ENCODE data around the gene CUL1.

The CUL1 gene

DNA sequence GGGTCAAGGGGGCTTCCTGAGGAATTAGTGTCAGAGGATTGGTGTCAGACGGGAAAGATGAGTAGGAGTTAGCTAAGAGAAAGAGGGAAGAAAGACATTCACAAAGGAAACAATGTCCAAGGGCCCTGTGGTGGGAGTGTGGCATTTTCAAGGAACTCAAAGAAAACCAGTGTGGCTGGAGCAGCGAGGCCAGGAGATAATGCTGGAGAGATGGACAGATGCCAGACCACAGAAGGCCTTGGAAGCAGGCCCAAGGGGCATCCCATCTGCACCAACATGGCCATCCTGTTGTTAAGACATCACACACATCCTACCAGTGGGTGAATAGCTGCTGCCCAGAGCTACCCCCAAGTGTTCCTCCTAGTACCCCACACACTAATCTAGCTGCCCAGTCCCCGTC lies 36.1 kb upstream of the CUL1 start:
- Histone ChIP-seq H3K27ac (no peak overlapping the region), H3K79me2 (no peaks in the 10 kb centered on the region), H2AFZ (no peak overlapping the region), H3K27me3 (ENCODE audit: control insufficient read depth, insufficient read depth, low read length) (no peaks in the 10 kb centered on the region), H3K9ac (no peak overlapping the region), H3K4me1 (no peaks in the 10 kb centered on the region), H3K4me2 (ENCODE audit: low read length) (no peak overlapping the region), H3K36me3 (ENCODE audit: control insufficient read depth, insufficient read depth, low read length) (no peaks in the 10 kb centered on the region), H3K4me3 (ENCODE audit: low read depth, low read length) (no peak overlapping the region), H3K9me3 (ENCODE audit: control insufficient read depth, low read length) (no peaks in the 10 kb centered on the region)
- TF ChIP-seq, protein P1, sequence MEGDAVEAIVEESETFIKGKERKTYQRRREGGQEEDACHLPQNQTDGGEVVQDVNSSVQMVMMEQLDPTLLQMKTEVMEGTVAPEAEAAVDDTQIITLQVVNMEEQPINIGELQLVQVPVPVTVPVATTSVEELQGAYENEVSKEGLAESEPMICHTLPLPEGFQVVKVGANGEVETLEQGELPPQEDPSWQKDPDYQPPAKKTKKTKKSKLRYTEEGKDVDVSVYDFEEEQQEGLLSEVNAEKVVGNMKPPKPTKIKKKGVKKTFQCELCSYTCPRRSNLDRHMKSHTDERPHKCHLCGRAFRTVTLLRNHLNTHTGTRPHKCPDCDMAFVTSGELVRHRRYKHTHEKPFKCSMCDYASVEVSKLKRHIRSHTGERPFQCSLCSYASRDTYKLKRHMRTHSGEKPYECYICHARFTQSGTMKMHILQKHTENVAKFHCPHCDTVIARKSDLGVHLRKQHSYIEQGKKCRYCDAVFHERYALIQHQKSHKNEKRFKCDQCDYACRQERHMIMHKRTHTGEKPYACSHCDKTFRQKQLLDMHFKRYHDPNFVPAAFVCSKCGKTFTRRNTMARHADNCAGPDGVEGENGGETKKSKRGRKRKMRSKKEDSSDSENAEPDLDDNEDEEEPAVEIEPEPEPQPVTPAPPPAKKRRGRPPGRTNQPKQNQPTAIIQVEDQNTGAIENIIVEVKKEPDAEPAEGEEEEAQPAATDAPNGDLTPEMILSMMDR (IDR thresholded peaks at IDR 0.05), result no peak

DNA sequence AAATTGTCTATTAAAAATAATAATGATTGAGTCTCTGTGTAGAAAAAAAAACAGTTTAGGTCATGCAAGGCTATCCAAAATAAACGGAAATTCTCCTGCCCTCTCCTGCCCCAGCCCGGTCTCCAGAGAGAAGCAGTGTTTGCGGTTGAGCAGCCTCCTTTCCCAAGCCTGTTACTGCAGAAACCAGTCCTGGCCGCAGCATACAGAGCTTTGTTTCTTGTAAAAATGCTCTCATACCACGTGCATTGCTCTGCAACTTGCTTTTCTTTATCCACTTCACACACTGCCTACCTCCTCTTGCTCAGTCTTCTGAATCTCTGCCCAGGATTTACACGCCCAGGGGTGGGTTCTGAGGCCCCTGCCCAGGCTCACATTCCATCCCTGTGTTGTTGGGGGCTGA lies 34.4 kb upstream of the CUL1 start:
- TF ChIP-seq, protein P1 (IDR thresholded peaks at IDR 0.05), result no peak

DNA sequence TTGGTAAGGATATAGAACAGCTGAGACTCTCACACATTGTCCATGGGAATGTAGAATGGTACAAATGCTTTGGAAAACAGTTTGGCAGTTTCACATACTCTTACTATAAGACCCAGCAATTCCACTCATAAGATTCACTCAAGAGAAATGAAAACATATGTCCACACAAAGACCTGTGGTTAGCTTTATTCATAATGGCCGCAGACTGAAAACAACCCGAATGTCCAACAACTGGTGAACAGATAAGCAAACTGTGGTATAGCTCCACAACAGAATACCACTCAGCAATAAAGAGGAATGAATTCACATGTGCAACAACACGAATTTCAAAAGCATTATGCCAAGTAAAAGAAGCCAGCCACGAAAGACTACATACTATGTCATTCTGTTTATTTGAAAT lies 33.5 kb upstream of the CUL1 start:
- H3K9me3 ChIP-seq (ENCODE audit: control insufficient read depth, low read length), result no peaks in the 10 kb centered on the region
- H3K36me3 ChIP-seq (ENCODE audit: control insufficient read depth, insufficient read depth, low read length), result no peaks in the 10 kb centered on the region
- H3K4me3 ChIP-seq (ENCODE audit: low read depth, low read length), result no peak overlapping the region
- H2AFZ ChIP-seq, result no peak overlapping the region
- no peak overlapping the region for H3K9ac ChIP-seq
- no peaks in the 10 kb centered on the region for H3K4me1 ChIP-seq
- H3K4me2 ChIP-seq (ENCODE audit: low read length), result no peak overlapping the region
- H3K27me3 ChIP-seq (ENCODE audit: control insufficient read depth, insufficient read depth, low read length), result no peaks in the 10 kb centered on the region
- TF ChIP-seq, protein P1 (IDR thresholded peaks at IDR 0.05), result no peak
- H3K79me2 ChIP-seq, result no peaks in the 10 kb centered on the region
- H3K27ac ChIP-seq, result no peak overlapping the region

More for the DNA sequence above, 34.4 kb upstream of the CUL1 start:
- Histone ChIP-seq H3K27me3 (ENCODE audit: control insufficient read depth, insufficient read depth, low read length) (no peaks in the 10 kb centered on the region), H3K4me1 (no peaks in the 10 kb centered on the region), H3K36me3 (ENCODE audit: control insufficient read depth, insufficient read depth, low read length) (no peaks in the 10 kb centered on the region), H3K27ac (no peak overlapping the region), H3K9me3 (ENCODE audit: control insufficient read depth, low read length) (no peaks in the 10 kb centered on the region), H3K4me2 (ENCODE audit: low read length) (no peak overlapping the region), H2AFZ (no peak overlapping the region), H3K4me3 (ENCODE audit: low read depth, low read length) (no peak overlapping the region), H3K79me2 (no peaks in the 10 kb centered on the region), H3K9ac (no peak overlapping the region)

DNA sequence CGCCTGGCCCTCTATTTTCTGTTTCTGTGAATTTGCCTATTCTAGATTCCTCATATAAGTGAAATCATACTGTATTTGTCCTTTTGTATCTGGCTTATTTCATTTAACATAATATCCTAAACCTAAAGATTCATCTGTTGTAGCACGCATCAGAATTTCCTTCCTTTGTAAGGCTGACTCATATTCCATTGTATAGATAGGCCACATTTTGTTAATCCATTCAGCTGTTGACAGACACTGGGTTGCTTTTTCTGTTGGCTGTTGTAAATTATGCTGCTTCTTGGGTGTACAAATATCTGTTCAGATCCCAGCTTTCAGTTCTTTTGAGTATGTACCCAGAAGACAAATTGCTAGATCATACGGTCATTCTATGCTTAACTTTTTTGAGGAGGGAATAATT lies 28.8 kb upstream of the CUL1 start:
- Histone ChIP-seq H3K9me3 (ENCODE audit: control insufficient read depth, low read length) (no peaks in the 10 kb centered on the region), H3K79me2 (no peaks in the 10 kb centered on the region), H3K4me3 (ENCODE audit: low read depth, low read length) (no peak overlapping the region), H2AFZ (no peak overlapping the region), H3K27ac (no peak overlapping the region), H3K9ac (no peak overlapping the region), H3K4me2 (ENCODE audit: low read length) (no peak overlapping the region), H3K4me1 (no peaks in the 10 kb centered on the region), H3K36me3 (ENCODE audit: control insufficient read depth, insufficient read depth, low read length) (no peaks in the 10 kb centered on the region), H3K27me3 (ENCODE audit: control insufficient read depth, insufficient read depth, low read length) (no peaks in the 10 kb centered on the region)
- TF ChIP-seq, protein P1 (IDR thresholded peaks at IDR 0.05), result no peak

DNA sequence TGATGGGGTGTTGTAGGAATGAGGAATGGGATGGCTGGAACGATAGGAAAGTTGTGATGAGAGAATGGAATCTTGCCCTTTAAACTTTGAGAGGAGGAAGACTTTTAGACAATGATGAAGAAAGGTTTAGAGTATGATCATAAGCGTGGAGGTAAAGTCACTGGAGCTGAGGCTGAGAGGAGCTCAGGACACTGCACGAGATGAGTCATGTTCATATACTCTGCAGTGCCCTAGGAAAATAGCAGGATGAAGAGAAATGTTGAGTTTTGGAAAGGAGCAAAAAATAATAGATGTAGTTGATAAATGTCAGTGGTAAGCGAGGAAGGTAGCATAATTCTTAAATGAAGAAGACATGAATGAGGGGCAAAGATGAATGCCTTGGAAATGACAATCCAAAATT lies 28.3 kb upstream of the CUL1 start:
- Histone ChIP-seq H3K27ac (no peak overlapping the region), H3K27me3 (ENCODE audit: control insufficient read depth, insufficient read depth, low read length) (no peaks in the 10 kb centered on the region), H3K36me3 (ENCODE audit: control insufficient read depth, insufficient read depth, low read length) (no peaks in the 10 kb centered on the region), H3K9ac (no peak overlapping the region), H3K79me2 (no peaks in the 10 kb centered on the region), H3K9me3 (ENCODE audit: control insufficient read depth, low read length) (no peaks in the 10 kb centered on the region), H2AFZ (no peak overlapping the region), H3K4me3 (ENCODE audit: low read depth, low read length) (no peak overlapping the region), H3K4me2 (ENCODE audit: low read length) (no peak overlapping the region), H3K4me1 (no peaks in the 10 kb centered on the region)
- TF ChIP-seq, protein P1 (IDR thresholded peaks at IDR 0.05), result no peak
